ENCODE data around the gene ITPR2.
"Not testable (repeated sequence)": the region's sequence is repeated elsewhere in the genome, so short reads cannot be mapped to it uniquely, and the experiment has no call there.

ITPR2 gene

DNA sequence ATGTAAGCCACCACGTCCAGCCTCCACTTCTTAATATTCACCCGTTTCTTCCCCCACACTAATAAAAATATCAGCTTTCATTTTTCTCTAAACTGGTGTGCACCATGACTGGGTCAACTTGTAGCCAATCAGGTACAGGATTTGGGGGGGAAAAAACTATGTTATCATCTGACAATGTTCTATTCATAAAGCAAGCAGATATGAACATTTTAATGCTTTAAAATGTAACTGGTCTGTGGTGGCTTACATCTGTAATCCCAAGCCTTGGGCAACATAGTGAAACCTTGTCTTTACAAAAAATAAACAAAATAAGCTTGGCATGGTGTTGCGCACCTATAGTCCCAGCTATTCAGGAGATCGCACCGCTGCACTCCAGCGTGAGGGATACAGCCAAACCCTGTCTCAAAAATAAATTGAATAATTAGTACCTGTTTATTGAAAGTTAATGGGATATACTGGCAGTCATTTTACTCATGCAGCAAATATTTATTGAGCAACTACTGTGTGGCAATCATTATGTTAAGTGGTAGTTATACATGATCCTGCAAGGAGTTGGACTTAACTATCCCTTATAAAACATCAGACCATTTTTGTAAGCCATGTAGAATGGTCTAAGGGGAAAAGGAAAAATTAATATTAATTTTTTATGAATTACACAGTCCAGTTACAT, 15.3 kb upstream of the ITPR2 start:
- no peak for DNase-seq (ENCODE audit: low read depth, low spot score)

DNA sequence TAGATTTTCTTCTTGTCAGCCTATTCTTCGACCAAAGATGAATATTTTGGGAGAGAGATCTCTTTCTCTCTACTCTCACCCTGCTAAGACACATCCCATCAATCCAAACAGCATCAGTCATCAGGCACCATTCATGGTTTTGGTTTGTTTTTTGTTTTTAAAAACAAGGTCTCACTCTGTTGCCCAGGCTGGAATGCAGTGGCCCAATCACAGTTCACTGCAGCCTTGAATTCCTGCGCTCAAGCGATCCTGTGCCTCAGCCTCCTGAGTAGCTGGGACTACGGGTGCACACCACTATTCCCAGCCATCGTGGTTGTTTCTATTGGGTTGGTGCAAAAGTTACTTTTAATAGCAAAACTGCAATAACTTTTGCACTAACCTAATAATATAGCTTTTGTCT, 14.4 kb upstream of the ITPR2 start:
- DNase-seq (ENCODE audit: low read depth, low spot score): no peak

DNA sequence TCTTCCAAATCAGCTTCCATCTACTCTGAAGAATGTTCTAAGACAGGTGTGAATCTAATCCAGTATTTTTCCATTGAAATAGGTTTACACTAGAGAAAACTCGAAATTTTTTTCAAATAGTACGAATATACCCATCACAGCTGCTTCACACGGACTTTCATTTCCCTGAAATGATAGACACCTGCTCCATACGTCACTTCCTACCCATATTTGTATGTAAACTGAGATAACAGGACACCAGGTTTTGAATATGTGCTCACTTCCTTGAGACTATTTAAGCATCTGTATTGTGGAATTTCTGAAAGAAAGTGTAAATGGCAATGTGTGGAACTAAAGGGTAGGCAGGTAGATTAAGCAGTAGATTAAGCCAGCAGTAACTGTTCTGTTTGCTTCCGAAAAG, 13.4 kb upstream of the ITPR2 start:
- no peak for DNase-seq (ENCODE audit: low read depth, low spot score)

DNA sequence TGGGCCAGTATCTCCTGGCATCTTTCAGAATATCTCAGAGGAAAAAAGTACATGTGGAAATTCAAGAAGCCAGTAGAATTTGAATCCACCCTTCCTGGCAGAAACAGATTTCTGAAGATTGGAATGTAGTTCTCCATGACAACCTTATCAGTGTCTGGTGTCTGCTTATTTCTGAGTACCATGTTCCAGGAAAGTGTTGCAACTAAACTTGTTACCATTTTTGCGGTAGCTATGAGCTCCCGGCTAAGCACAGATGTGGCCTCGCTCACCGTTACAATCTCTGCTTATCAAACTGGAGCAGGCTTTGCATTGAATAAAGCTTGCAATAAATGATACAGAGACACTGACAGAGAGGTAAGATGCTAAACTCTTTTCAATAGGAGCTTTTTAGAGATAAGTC, 13.0 kb upstream of the ITPR2 start:
- peak; percentile 86 for DNase-seq (ENCODE audit: low read depth, low spot score)

DNA sequence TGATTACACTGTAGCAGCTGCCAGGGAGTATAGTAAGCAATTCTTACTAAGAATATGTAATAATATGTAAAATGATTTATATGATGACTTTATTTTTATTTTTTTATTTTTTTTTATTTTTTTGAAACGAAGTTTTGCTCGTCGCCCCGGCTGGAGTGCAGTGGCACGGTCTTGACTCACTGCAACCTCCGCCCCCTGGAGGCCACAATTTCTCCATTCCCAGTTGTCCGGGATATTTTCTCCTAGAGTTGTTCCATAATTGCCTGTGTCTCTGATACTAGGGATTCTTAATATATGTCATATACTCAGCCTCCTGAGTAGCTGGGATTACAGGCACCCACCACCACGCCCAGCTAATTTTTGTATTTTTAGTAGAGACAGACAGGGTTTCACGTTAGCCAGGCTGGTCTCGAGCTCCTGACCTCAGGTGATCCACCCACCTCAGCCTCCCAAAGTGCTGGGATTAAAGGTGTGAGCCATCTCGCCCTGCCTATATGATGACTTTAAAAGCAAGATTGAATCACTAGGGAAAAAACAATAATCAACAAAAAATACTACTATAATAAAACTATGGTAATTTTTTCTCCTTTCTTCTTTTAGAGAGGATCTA, 12.2 kb upstream of the ITPR2 start:
- peak; percentile 61 for DNase-seq (ENCODE audit: low read depth, low spot score)

DNA sequence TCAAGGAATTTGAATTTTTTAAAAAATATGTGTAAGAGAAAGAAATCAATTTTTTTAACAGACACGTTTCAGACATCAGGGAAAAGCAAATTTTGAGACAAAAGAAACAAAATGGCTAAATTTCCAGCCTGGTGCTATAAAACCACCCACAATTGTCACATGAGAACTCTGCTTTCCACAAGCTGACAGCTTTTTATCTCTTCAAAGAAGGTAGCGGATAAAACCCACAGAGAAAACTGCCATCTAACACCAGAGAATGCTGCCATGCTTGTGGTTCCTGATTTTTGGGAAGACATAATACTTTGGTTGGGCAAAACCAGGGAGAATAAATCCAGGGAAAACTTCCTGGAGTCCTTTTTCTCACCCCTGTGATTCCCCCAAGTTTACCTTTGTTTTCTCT, 10.3 kb upstream of the ITPR2 start:
- no peak for DNase-seq (ENCODE audit: low read depth, low spot score)

DNA sequence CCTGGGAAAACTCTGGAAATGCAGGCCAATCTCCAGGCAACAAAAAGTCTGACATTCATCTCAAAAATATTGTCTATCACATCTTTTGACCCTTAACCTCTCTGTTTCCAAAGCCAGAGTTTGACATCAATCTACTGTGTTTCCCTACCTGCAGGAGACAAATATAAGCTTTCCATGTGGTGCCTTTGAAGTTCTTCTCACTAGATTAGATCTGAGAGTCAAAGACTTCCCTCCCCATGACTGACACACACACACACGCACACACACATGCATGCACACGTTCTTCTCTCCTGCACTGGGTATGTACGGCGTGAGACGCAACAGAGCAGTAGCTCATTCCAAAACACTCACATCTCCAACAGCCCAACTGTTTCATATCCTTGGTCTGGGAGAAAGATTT, 8.1 kb upstream of the ITPR2 start:
- no peak for DNase-seq (ENCODE audit: low read depth, low spot score)

DNA sequence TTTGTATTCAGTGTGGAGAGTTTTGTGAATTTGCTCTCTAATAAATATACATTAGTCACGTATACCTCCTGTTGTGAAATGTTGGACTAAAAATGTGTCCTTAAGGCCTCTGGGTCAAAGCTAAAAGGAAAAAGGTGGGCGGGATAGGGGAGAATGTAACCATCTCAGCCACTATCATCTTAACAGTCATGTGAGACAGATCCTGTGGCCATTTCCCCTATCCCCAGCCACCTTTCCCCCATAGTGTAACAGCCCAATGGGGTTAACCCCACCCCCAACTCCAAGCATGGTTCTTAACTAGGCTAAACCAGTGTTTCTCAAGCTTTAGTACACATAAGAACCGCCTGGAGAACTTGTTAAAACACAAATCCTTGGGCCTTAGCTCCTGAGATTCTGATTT, 6.5 kb upstream of the ITPR2 start:
- no peak for DNase-seq (ENCODE audit: low read depth, low spot score)

DNA sequence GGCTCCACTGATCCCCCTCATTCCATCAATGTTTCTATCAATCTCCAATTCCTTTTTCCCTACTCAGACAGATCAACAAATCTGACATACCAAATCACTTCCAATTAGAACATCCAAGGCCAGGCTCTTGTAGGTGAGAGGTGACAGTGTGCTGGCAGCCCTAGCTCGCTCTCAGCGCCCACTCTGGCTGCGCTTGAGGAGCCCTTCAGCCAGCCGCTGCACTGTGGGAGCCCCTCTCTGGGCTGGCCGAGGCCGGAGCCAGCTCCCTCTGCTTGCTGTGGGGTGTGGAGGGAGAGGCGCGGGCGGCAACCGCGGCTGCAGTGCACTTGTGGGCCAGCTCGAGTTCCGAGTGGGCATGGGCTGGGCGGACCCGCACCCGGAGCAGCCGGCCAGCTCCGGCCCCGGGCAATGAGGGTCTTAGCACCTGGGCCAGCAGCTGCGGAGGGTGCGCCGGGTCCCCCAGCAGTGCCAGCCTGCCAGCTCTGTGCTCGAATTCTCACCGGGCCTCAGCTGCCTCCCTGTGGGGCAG, 6.0 kb upstream of the ITPR2 start:
- no peak for DNase-seq (ENCODE audit: low read depth, low spot score)

DNA sequence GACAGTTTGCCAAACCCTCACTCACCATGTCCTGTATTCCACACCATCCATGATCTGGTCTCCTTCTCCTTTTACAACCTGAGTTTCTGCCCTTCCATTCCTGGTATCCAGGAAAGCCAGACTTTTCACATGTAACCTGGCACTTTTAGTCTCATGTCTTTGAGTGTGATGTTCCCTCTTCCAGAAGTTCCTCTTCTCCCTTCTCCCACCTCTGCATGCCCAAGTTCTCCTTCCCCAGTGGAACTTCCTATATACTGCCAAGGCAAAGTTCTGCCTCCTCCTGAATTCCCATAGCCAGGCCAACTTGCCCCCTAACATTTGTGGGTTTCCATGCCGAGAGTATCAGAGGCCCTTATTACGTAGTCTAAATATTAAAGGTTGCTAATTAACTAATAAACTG, 3.2 kb upstream of the ITPR2 start:
- no peak for DNase-seq (ENCODE audit: low read depth, low spot score)

DNA sequence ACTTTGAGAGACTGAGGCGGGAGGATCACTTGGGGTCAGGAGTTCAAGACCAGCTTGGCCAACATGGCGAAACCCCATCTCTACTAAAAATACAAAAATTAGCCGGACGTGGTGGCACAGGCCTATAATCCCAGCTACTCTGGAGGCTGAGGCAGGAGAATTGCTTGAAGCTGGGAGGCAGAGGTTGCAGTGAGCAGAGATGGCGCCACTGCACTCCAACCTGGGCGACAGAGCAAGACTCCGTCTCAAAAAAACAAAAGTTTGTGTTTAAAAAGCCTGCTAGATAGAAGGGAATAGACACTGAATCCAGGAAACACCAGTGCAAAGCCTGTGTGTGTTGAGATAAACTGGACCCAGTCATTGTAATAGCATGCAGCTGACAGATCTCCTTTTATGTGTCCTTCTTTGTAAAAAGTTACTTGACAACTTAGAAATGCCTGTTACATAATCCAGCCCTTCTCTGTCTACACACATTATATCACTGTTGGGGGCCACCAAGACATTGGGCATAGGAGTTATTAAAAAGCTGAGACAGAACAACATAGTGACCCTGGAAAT, 1.6 kb upstream of the ITPR2 start:
- DNase-seq (ENCODE audit: low read depth, low spot score): not testable (repeated sequence)

DNA sequence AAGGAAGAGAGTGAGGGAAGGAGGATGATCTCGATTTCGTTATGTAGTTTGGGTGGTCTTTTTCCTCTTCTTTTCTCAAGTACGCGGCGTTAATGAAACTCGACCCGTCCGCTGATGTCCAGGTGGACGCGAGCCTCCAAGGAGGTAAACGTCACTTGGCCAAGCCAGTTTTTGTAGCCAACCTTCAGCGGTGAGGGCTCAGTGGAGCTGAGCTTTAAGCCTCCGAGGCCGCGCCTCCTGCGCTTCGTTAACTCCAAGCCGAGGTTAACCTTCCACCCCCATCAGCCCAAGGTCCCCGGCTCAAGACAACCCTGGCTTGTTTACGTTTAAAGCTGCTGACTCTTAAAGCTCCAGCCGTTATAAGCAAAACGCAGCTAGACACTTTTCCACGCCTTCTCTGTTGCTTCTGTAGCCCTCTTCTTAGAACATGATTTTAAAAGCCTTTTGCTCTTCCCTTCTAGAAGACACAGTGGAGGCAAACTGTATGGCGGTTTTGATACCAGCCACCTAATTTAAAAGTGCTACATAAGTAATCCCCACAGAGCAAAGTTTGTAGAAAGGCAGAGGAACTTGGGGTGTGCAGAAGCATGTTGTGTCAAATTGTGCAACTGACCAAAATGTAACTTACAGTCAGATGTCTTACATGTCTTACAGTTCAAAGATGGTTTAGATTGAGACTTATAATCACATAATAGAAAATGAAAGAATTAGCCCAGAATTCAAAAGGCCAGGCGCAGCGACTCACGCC, 923 bp upstream of the ITPR2 start:
- peak; percentile 54 for DNase-seq (ENCODE audit: low read depth, low spot score)

DNA sequence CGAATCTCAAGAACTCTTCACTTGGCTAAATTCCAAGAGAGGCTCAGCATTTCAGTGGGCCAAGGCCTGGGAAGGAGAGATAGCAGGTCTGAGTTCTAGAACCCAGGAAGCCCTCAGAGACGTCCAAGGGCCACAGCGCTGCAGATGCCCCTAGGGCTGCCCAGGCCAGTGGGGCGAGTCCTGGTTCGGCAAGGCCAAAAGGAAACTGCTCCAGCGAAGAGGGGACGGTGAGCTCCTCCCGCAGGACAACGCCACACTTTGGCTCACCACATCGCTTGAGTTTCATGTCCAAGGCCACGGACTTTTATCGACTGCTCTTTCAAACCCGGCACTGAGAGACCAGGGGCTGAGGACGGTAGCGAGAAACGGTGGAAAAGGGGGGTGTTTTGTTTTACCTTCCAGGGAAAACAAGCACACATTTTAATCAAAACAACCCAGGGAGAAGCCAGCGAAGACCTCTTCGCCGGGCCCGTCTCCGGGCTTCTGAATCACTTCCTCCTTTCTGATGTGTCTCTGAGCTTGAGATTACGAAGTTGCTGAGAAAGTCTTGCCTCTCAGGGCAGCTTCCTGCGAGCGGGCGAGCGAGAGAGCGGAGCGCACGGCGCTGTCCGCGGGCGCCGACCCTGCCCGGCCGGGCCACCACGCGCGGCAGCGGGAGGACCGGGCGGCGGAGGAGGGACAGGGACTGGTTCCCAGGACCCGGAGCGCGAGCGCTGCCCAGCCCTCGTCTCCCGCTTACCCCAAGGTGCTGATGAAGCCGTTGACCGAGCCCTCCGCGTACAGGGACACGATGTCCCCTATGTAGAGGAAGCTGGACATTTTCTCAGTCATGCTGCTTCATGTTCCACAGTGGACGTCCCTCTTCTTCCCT, 808 bp downstream of the ITPR2 start:
- DNase-seq (ENCODE audit: low read depth, low spot score): peak; percentile 81

DNA sequence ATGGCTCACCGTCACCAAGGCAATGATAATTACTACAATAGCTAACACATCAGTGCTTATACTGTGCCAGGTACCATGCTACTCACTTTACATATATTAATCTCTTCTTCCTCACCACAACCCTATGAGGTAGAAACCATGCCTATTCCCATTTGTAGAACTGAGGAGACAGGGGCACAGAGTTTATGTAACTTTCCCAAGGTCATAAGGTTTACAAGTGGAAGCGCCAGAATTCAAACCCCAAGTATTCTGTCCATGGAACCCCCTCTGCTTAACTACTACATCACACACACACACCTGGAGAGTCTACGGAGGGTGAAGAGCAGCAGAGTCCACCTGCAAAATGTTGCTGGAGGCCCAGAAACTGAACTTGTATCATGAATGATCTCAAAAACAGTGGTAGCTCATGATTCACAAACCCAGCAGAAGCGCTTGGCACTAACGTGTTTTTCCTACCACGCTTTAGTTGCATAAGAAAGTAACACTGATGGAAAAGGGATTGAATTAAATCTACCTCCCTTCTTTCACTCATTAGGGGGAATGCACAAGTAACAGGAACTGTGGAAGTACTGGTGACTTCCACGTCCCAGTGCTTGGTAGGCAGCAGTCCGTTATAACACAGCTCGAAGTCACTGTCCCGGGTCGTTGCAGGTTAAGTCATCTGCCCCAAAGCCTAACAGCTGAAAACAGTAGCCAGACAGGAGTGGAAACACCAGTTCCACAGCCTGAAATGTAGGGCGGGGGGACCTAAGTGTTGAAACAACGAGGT, 2.0 kb downstream of the ITPR2 start:
- no peak for DNase-seq (ENCODE audit: low read depth, low spot score)

DNA sequence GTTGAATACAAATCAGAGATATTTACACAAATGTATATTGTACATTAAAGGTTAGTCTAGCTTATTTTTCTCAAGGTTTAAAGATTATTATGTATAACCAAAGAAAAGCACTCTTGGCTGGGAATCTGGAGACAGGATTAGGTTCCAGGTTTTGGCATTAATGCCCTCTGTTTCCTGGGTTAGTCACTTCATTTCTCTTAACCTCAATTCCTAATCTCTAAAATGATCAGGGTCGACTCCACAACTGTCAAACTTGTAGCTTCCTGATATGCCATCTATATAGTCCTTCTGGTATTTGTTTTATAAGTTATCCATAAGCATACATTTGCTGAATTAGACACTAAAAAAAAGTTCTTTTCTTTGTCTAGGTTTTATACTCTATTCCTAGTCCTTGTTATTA, 2.6 kb downstream of the ITPR2 start:
- DNase-seq (ENCODE audit: low read depth, low spot score): no peak

DNA sequence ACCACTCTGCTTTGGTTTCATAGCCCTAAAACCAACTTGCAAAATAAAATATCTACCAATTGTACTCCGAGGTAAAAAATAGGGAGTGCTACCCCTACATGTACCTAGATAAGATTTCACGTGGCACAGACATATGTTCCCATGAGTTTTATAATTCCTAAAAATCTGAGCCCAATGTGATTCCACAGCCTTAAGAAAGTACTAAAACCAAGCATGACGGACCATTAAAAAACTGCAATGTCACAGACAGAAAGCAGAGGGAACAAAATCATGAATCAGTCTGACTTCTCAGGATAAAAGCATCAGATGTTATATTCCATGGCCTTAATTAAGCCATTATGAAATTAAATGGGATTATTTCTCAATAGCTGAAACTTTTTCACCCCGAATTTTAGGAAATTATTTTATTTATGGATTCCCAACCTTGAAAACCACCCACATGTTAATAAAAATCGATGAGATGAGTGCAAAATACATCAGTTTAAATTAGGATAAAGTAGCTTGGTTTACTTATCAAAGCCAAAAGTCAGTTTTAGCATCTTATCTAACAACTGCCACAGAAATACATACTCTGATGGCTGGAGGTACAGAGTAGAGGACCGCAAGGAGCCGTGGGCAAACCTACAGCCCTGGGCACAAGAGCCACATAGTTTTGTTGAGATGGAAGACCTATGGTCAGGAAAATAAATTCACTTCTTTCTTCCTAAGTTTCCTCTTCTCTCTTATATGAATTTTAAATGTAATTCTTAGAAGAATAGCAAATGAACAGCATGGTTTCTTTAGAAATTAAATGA, 4.5 kb downstream of the ITPR2 start:
- no peak for DNase-seq (ENCODE audit: low read depth, low spot score)

DNA sequence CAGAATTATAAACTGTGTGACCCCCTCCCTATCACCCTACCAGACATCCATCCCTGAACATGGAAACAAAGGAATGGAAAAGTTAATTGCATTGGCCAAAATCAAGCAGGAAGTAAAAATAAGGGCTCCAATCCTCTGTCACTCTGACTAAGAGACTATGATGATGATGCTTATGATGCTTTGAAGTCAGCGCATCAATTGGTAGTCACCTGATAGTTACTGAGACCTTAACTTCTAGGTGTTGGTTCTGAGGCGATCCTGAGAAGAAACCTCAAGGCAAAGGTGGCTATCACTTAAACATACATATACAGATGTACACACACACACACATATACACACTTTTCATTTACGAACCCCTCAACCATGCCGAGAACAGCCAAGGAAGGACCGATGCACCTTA, 6.6 kb downstream of the ITPR2 start:
- DNase-seq (ENCODE audit: low read depth, low spot score): no peak

DNA sequence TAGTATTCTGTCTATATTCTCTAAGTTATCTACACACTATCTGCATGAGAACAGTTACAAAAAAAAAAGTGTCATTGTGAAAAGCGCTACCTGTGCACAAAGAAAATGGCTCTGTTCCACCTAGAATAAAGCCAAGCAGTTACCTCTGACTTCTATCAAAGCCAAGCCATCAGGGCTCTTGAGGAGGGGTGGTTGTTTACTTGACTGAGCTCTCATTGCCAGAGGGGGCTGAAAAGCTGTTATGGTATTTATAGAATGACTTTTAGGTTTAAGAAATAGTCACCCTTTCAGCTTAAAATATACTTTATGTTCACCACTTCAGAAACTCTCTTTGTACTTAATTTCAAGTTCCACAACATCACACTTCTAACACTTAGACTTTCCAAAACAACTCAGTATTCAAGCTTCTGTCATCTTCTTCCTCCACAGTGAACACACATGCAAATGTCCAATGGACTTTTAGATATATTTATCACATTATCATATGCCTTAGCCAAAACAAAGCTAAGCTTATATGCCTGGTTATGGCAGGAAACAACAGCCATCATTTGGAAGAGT, 7.5 kb downstream of the ITPR2 start:
- no peak for DNase-seq (ENCODE audit: low read depth, low spot score)

DNA sequence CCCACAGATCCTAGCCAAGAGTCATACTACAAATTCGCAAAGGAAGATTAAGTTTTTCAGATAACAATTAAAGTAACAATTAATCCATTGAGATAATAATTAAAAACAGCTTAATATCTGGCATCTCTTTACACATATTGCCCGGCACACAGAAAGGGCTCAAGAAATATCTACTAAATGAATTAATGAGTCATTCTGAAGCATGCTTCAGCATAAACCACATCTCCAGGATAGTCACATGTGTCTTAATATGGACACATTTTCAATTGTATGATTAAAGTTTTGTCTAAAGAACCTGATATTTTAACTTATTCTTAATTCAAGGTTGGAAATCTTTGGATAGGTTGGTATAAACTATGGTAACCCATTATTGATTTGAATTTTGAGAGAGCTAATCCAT, 9.6 kb downstream of the ITPR2 start:
- DNase-seq (ENCODE audit: low read depth, low spot score): no peak

DNA sequence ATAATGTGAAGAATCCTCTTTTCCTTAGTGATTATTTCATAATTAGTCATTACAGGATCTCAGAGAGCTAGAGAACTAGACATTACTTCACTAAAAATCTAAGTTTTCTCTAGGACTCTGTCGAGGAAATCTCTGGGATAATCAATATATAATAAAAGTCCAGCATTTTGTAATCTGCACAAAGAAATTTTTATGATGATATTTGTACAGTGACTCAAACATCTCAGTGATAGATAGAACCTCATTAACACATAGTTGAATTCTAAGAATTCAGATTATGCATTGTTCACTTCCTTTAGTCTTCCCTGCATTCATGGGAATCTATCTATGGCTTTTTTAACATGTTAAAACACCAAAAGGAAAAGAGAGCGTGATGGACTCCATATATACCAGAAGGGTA, 11.0 kb downstream of the ITPR2 start:
- DNase-seq (ENCODE audit: low read depth, low spot score): no peak
